GM12878 (cell line): ENCODE data around the gene LDLRAD4. TPM values are rescaled to one million over a fixed set of nuclear protein-coding genes. Genes with fewer than 3 reads are reported as not detected.

Experiments used
- ATAC-seq: fragments of 200-7000 bp; cut with Tn5 transposase; 3 replicates; pipeline ENCODE4 v1.9.1; 2020; ENCODE audit warnings: mild to moderate bottlenecking, moderate library complexity
- BruUV-seq: library from RNA; stranded (reverse); fragments of 400-500 nt; replicated peaks from 2 replicates; lab custom pipeline; 2021; lab: Mats Ljungman, UMichigan
- CTCF ChIA-PET: fragments of 300-600 bp; sonication (Branson Sonifier 250); formaldehyde crosslinking; extraction: SDS; loops from one replicate; lab custom pipeline; 2021; ENCODE audit warnings: inconsistent platforms; lab: Yijun Ruan, JAX
- POLR2A ChIA-PET: fragments of 350-600 bp; formaldehyde crosslinking; extraction: SDS; loops from one replicate; lab custom pipeline; 2021; ENCODE audit warnings: inconsistent platforms; lab: Charles Lee
- RAD21 ChIA-PET: fragments of 300-600 bp; sonication (Branson Sonifier 250); formaldehyde crosslinking; loops from one replicate; lab custom pipeline; 2023; ENCODE audit warnings: antibody characterized with exemption; ENCODE audit not compliant: unreplicated experiment; lab: Charles Lee
- SMC1A ChIA-PET: fragments of 300-600 bp; sonication (Branson Sonifier 250); formaldehyde crosslinking; loops from one replicate; lab custom pipeline; 2023; ENCODE audit not compliant: unreplicated experiment, uncharacterized antibody; lab: Charles Lee
- DNase-seq: peaks from one replicate; pipeline ENCODE4 v3.0.0-alpha.2; 2011; ENCODE audit warnings: low read depth, low spot score
- FAIRE-seq: peaks from 3 replicates; lab custom pipeline; 2011; peaks lifted over from hg19 to GRCh38; lab: Jason Lieb, UNC
- H2AFZ ChIP-seq: 2 replicates; pipeline ENCODE4 v1.6.0; 2011; ENCODE audit warnings: low read depth, low read length, control low read depth; ENCODE audit not compliant: control insufficient read depth
- H3K27ac ChIP-seq: 2 replicates; pipeline ENCODE4 v1.5.1; 2011; ENCODE audit warnings: control low read depth; ENCODE audit not compliant: control insufficient read depth, insufficient read depth
- H3K27me3 ChIP-seq, 2 experiments: replicated peaks in 1 of 2; 2 replicates each; pipeline versions ENCODE4 v1.6.0 to v1.6.1; 2011; ENCODE audit warnings: low read length in 1 of 2; ENCODE audit not compliant: control insufficient read depth in 2 of 2, insufficient read depth in 2 of 2
- H3K36me3 ChIP-seq, 2 experiments: 2 replicates each; pipeline ENCODE4 v1.5.1; 2011; ENCODE audit warnings: low read length in 1 of 2; ENCODE audit not compliant: control insufficient read depth in 2 of 2, insufficient read depth in 2 of 2
- H3K4me1 ChIP-seq: 2 replicates; pipeline ENCODE4 v1.6.1; 2011; ENCODE audit warnings: mild to moderate bottlenecking, low read length, moderate library complexity, mixed read lengths; ENCODE audit not compliant: control insufficient read depth, insufficient read depth
- H3K4me2 ChIP-seq: 2 replicates; pipeline ENCODE4 v1.6.0; 2011; ENCODE audit warnings: control low read depth; ENCODE audit not compliant: control insufficient read depth, insufficient read depth
- H3K4me3 ChIP-seq: fragments of 200-600 bp; sonication (generic); 2 replicates; pipeline ENCODE4 v1.5.1; 2016
- H3K79me2 ChIP-seq: 2 replicates; pipeline ENCODE4 v1.6.0; 2011; ENCODE audit warnings: low read length; ENCODE audit not compliant: control insufficient read depth, insufficient read depth
- H3K9ac ChIP-seq: 2 replicates; pipeline ENCODE4 v1.8.0; 2011; ENCODE audit warnings: low read length, control low read depth, mixed read lengths; ENCODE audit not compliant: control insufficient read depth, insufficient read depth
- H3K9me3 ChIP-seq: replicated peaks from 3 replicates; pipeline ENCODE4 v1.5.1; 2011; ENCODE audit warnings: mild to moderate bottlenecking, low read length; ENCODE audit not compliant: control insufficient read depth, insufficient read depth
- H4K20me1 ChIP-seq: 2 replicates; pipeline ENCODE4 v1.6.0; 2011; ENCODE audit not compliant: control insufficient read depth, insufficient read depth
- BRCA1 ChIP-seq: IDR thresholded peaks from 2 replicates; pipeline ENCODE4 v1.6.1; 2011; ENCODE audit warnings: low read depth, low read length, improper control_type of control experiment
- CEBPZ ChIP-seq: fragments of 150-350 bp; IDR thresholded peaks from 2 replicates; pipeline ENCODE4 v1.6.1; 2016; ENCODE audit warnings: low read depth, low read length
- EED ChIP-seq: sonication (generic); IDR thresholded peaks from 2 replicates; pipeline ENCODE4 v1.6.1; 2016; ENCODE audit warnings: antibody characterized with exemption, low read depth
- FOS ChIP-seq: IDR thresholded peaks from 3 replicates; pipeline ENCODE4 v1.6.1; 2011; ENCODE audit warnings: borderline replicate concordance; ENCODE audit not compliant: insufficient read length; ENCODE audit errors: extremely low read depth
- HCFC1 ChIP-seq: fragments of 150-350 bp; IDR thresholded peaks from 2 replicates; pipeline ENCODE4 v1.6.1; 2014; ENCODE audit warnings: low read length
- HDAC6 ChIP-seq: fragments of 200-600 bp; sonication (generic); IDR thresholded peaks from one replicate; pipeline ENCODE4 v1.8.0; 2017; ENCODE audit warnings: antibody characterized with exemption; ENCODE audit not compliant: unreplicated experiment
- IRF5 ChIP-seq: fragments of 450-650 bp; IDR thresholded peaks from 2 replicates; pipeline ENCODE4 v1.6.1; 2017; ENCODE audit warnings: borderline replicate concordance
- RELA ChIP-seq: fragments of 450-650 bp; IDR thresholded peaks from 2 replicates; pipeline ENCODE4 v1.8.0; 2014; ENCODE audit warnings: borderline replicate concordance; ENCODE audit not compliant: partially characterized antibody
- TCF7 ChIP-seq: IDR thresholded peaks from 2 replicates; pipeline ENCODE4 v1.6.1; 2014; ENCODE audit warnings: antibody characterized with exemption, borderline replicate concordance
- ZBTB11 ChIP-seq: fragments of 450-650 bp; formaldehyde crosslinking; IDR thresholded peaks from 2 replicates; pipeline ENCODE4 v1.5.0; 2022; ENCODE audit warnings: mild to moderate bottlenecking, missing genetic modification characterization
- ZNF24 ChIP-seq: fragments of 450-650 bp; IDR thresholded peaks from 2 replicates; pipeline ENCODE4 v1.6.1; 2017; ENCODE audit warnings: antibody characterized with exemption, mild to moderate bottlenecking
- ZSCAN29 ChIP-seq: fragments of 450-650 bp; IDR thresholded peaks from 2 replicates; pipeline ENCODE4 v1.6.1; 2017; ENCODE audit warnings: mild to moderate bottlenecking, moderate library complexity
- WGBS: methylation state at CpG from one replicate; pipeline ENCODE4 v1.1.6; 2016; ENCODE audit warnings: low lambda C conversion rate; ENCODE audit not compliant: insufficient replicate concordance, insufficient coverage; ENCODE audit errors: missing lambda C conversion rate; 5-methylcytosine and 5-hydroxymethylcytosine counted together
- in situ Hi-C: fragments of 300-500 bp; cut with MboI; formaldehyde crosslinking; loops from 9 replicates; pipeline ENCODE4 v1.14.3; 2018; ENCODE audit warnings: mixed read lengths
- intact Hi-C: fragments of 100-400 bp; cut with micrococcal nuclease; formaldehyde crosslinking; loops from one replicate; pipeline ENCODE4 v1.14.2; 2022; ENCODE audit not compliant: unreplicated experiment
- polyA plus RNA-seq, 11 experiments: library from polyadenylated mRNA; depleted of rRNA in 4 of 11; unstranded in 6 of 11; stranded (reverse) in 5 of 11; fragments of >200 nt; fragmentation: Nextera tagmentation in 4 of 11; fragmentation: Illumina TruSeq in 1 of 11; extraction: Ambion mirVana in 4 of 11; extraction: Trizol in 1 of 11; gene quantifications; 1 replicate in 1 of 11; 2 replicates in 10 of 11; pipeline versions ENCODE4 v1.2.1 to v1.2.3, GENCODE V29; 2011 to 2016; ENCODE audit warnings: inconsistent platforms in 2 of 11, missing spikeins in 2 of 11, low read depth in 1 of 11
- total RNA-seq, 4 experiments: library from RNA; depleted of rRNA in 3 of 4; stranded (reverse); fragments of >200 nt in 3 of 4; fragmentation: Illumina TruSeq in 1 of 4; extraction: Trizol in 1 of 4; gene quantifications; 2 replicates each; pipeline versions ENCODE4 v1.2.1 to v1.2.3, GENCODE V29; 2013 to 2021

Gene LDLRAD4
- total and polyA plus RNA-seq, 10 of the 15 experiments (the other 5 are each of a cell fraction or from before 2014, with no cell fraction given) = 2.7 to 16.8 (median 11.2) TPM

- no peak for TF ChIP-seq ZSCAN29
- TF ChIP-seq, all 136 proteins: peak for 0
Measured at GRCh38 chr18:13532406-13533075, 314.0 kb downstream of the LDLRAD4 start (continued).

GRCh38 chr18:13534631-13535030, 316.1 kb downstream of the LDLRAD4 start:
- Histone ChIP-seq H3K4me2 (no peak overlapping the region), H3K79me2 (no peaks in the 10 kb centered on the region), H3K4me1 (no peaks in the 10 kb centered on the region; the same call in 1 of the 2 replicates), H3K4me3 (no peak overlapping the region)
- DNase-seq = no peak
- in situ Hi-C loops = no loop called here
- TF ChIP-seq HDAC6 (no peak), FOS (no peak), ZNF24 (no peak), BRCA1 (no peak), TCF7 (no peak), ZBTB11 (no peak), EED (no peak), CEBPZ (no peak), RELA (no peak), IRF5 (no peak), HCFC1 (no peak)
- TF ChIP-seq, all 136 proteins: peak for 0
- 51% methylated on average over 4 of the region's 4 CpGs for WGBS
- H3K27me3 ChIP-seq = peaks cover 0 to 2% of the 10 kb centered on the region in 2 experiments; a peak in 2 of 4 replicates
- no peak for FAIRE-seq
- SMC1A ChIA-PET = no interaction called here
- H4K20me1 ChIP-seq = no peaks in the 10 kb centered on the region
- ATAC-seq = no peak
- H2AFZ ChIP-seq = no peak overlapping the region
- POLR2A ChIA-PET = no interaction called here
- no peak overlapping the region for H3K9ac ChIP-seq
- RAD21 ChIA-PET = no interaction called here
- no peaks in the 10 kb centered on the region for H3K36me3 ChIP-seq
- BruUV-seq = no TSS peak
- no peak overlapping the region for H3K27ac ChIP-seq
- no peaks in the 10 kb centered on the region for H3K9me3 ChIP-seq
- CTCF ChIA-PET = interaction anchor here (1.6 kb wide), 1 partner anchor 318 kb away, joined by 5 read pairs; no protein-coding TSS in a partner anchor
- intact Hi-C loops = loop anchor here (10.0 kb wide), 1 partner anchor 320 kb away; the partner anchor contains the start of gene LDLRAD4
